ENCODE data around the gene GRIK3.

The GRIK3 gene

GRCh38 chr1:36874271-36875060, 159.8 kb downstream of the GRIK3 start:
- DNase-seq (ENCODE audit: low read depth), result no peak

- no peak for DNase-seq (ENCODE audit: low read depth)
Observed at GRCh38 chr1:36872858-36873257, 161.5 kb downstream of the GRIK3 start.

- no peak for DNase-seq (ENCODE audit: low read depth)
Observed at GRCh38 chr1:36872126-36872754, 162.1 kb downstream of the GRIK3 start.

- DNase-seq (ENCODE audit: low read depth), result no peak
Observed at GRCh38 chr1:36871146-36871971, 163.0 kb downstream of the GRIK3 start.

- no peak for DNase-seq (ENCODE audit: low read depth)
Observed at GRCh38 chr1:36869826-36870225, 164.5 kb downstream of the GRIK3 start.

GRCh38 chr1:36869054-36869453, 165.3 kb downstream of the GRIK3 start:
- DNase-seq (ENCODE audit: low read depth), result no peak

- no peak for DNase-seq (ENCODE audit: low read depth)
Observed at GRCh38 chr1:36867575-36867974, 166.7 kb downstream of the GRIK3 start.

GRCh38 chr1:36866169-36866814, 168.0 kb downstream of the GRIK3 start:
- no peak for DNase-seq (ENCODE audit: low read depth)

GRCh38 chr1:36865602-36865900, 168.8 kb downstream of the GRIK3 start:
- no peak for DNase-seq (ENCODE audit: low read depth)

- no peak for DNase-seq (ENCODE audit: low read depth)
Observed at GRCh38 chr1:36864823-36865601, 169.3 kb downstream of the GRIK3 start.

- no peak for DNase-seq (ENCODE audit: low read depth)
Observed at GRCh38 chr1:36864182-36864822, 170.0 kb downstream of the GRIK3 start.

GRCh38 chr1:36863500-36863899, 170.8 kb downstream of the GRIK3 start:
- no peak for DNase-seq (ENCODE audit: low read depth)

- DNase-seq (ENCODE audit: low read depth), result no peak
Observed at GRCh38 chr1:36863061-36863460, 171.3 kb downstream of the GRIK3 start.

GRCh38 chr1:36861375-36861774, 172.9 kb downstream of the GRIK3 start:
- DNase-seq (ENCODE audit: low read depth), result no peak

GRCh38 chr1:36859926-36860325, 174.4 kb downstream of the GRIK3 start:
- no peak for DNase-seq (ENCODE audit: low read depth)

GRCh38 chr1:36858981-36859380, 175.3 kb downstream of the GRIK3 start:
- DNase-seq (ENCODE audit: low read depth), result no peak

GRCh38 chr1:36858553-36858952, 175.8 kb downstream of the GRIK3 start:
- DNase-seq (ENCODE audit: low read depth), result no peak

- no peak for DNase-seq (ENCODE audit: low read depth)
Observed at GRCh38 chr1:36857754-36858153, 176.6 kb downstream of the GRIK3 start.

GRCh38 chr1:36855699-36856494, 178.4 kb downstream of the GRIK3 start:
- no peak for DNase-seq (ENCODE audit: low read depth)

GRCh38 chr1:36853638-36854037, 180.7 kb downstream of the GRIK3 start:
- DNase-seq (ENCODE audit: low read depth), result no peak
